GM12891 (cell line): ENCODE results near the gene PAX7.

Experiments
- PAX5 ChIP-seq: IDR thresholded peaks from 2 replicates; pipeline ENCODE4 v1.6.1; 2011; ENCODE audit warnings: low read length, moderate library complexity, mild to moderate bottlenecking; ENCODE audit not compliant: insufficient read depth, severe bottlenecking
- POLR2A ChIP-seq: IDR thresholded peaks from 2 replicates; pipeline ENCODE4 v1.6.1; 2011; ENCODE audit warnings: low read depth, low read length, control low read depth

DNA sequence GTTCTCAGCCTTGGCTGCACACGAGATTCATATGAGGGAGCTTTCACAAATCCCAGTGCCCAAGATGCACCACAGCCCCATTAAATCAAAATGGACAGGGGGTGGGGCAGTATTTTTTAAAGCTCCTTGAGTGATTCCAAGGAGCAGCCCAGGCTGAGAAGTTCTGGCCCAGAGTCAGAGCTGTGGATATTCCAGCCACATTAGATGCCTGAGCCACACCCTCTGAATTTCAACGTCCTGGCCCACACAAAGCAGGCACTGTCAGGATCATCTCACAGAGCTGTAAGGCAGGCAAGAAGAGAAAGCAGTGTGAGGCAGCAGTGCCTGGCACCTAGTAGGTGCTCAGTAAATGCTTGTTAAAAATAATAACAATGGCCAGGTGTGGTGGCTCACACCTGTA lies 37.4 kb downstream of the PAX7 start:
- no peak for TF ChIP-seq PAX5
- TF ChIP-seq POLR2A = no peak
